Neural cell (in vitro differentiated cells): Measurements from ENCODE around the gene MCM9. TPM values are rescaled to one million over a fixed set of nuclear protein-coding genes. Genes with fewer than 3 reads are reported as not detected.

ENCODE experiments used
- H2AFZ ChIP-seq: fragments of 200-600, 300-800 bp; sonication (generic), shearing (Covaris generic); 2 replicates; pipeline ENCODE4 v1.6.0; 2014; ENCODE audit warnings: low read depth, mild to moderate bottlenecking, antibody characterized with exemption, low read length, moderate library complexity
- H3F3A ChIP-seq: fragments of 200-600 bp; shearing (Covaris generic); 2 replicates; pipeline ENCODE4 v1.6.1; 2016; ENCODE audit warnings: mild to moderate bottlenecking, moderate library complexity, mixed read lengths, antibody characterized with exemption, low read length; ENCODE audit not compliant: insufficient read depth, poor library complexity, severe bottlenecking
- H3K27ac ChIP-seq: fragments of 200-600, 300-800 bp; sonication (generic), shearing (Covaris generic); 2 replicates; pipeline ENCODE4 v1.5.1; 2014; ENCODE audit warnings: mild to moderate bottlenecking, low read length, moderate library complexity
- H3K27me3 ChIP-seq: fragments of 300-800, 200-600 bp; sonication (generic), shearing (Covaris generic); 2 replicates; pipeline ENCODE4 v1.6.0; 2014; ENCODE audit warnings: mild to moderate bottlenecking, low read depth, low read length, moderate library complexity; ENCODE audit not compliant: insufficient read depth
- H3K36me3 ChIP-seq: fragments of 300-800, 200-600 bp; sonication (generic), shearing (Covaris generic); 2 replicates; pipeline ENCODE4 v1.5.1; 2014; ENCODE audit warnings: mild to moderate bottlenecking, antibody characterized with exemption, low read length, moderate library complexity; ENCODE audit not compliant: insufficient read depth
- H3K4me2 ChIP-seq: fragments of 300-800, 200-600 bp; sonication (generic), shearing (Covaris generic); 2 replicates; pipeline ENCODE4 v1.6.0; 2014; ENCODE audit warnings: mild to moderate bottlenecking, low read length
- H3K4me3 ChIP-seq: fragments of 300-800, 200-600 bp; sonication (generic), shearing (Covaris generic); 2 replicates; pipeline ENCODE4 v1.5.1; 2014; ENCODE audit warnings: mild to moderate bottlenecking, low read length, moderate library complexity
- H3K79me2 ChIP-seq: fragments of 200-600 bp; shearing (Covaris generic); replicated peaks from 2 replicates; pipeline ENCODE4 v1.6.0; 2014; ENCODE audit warnings: mild to moderate bottlenecking, low read length, moderate library complexity; ENCODE audit not compliant: insufficient read depth
- H3K9ac ChIP-seq: fragments of 300-800, 200-600 bp; sonication (generic), shearing (Covaris generic); 2 replicates; pipeline ENCODE4 v1.6.1; 2016; ENCODE audit warnings: mild to moderate bottlenecking, low read length, mixed read lengths
- H3K9me2 ChIP-seq: fragments of 200-600 bp; shearing (Covaris generic); 2 replicates; pipeline ENCODE4 v1.6.1; 2016; ENCODE audit warnings: mild to moderate bottlenecking, low read length, mixed read lengths; ENCODE audit not compliant: insufficient read depth
- H3K9me3 ChIP-seq: fragments of 200-600, 300-800 bp; sonication (generic), shearing (Covaris generic); 2 replicates; pipeline ENCODE4 v1.6.1; 2016; ENCODE audit warnings: mild to moderate bottlenecking, mixed run types, low read length, moderate library complexity, mixed read lengths
- H4K20me1 ChIP-seq: fragments of 200-600 bp; shearing (Covaris generic); 2 replicates; pipeline ENCODE4 v1.6.1; 2016; ENCODE audit warnings: mild to moderate bottlenecking, mixed run types; ENCODE audit not compliant: insufficient read depth
- EP300 ChIP-seq: fragments of 450-650 bp; conservative IDR thresholded peaks from 2 replicates; pipeline ENCODE4 v1.6.1; 2014; ENCODE audit warnings: antibody characterized with exemption, mild to moderate bottlenecking, moderate library complexity; ENCODE audit not compliant: poor library complexity, severe bottlenecking
- EZH2 ChIP-seq: fragments of 200-600, 300-800 bp; shearing (Covaris generic), sonication (generic); IDR thresholded peaks from 2 replicates; pipeline ENCODE4 v1.6.1; 2014; ENCODE audit warnings: antibody characterized with exemption, low read length, borderline replicate concordance, mild to moderate bottlenecking; ENCODE audit not compliant: insufficient read depth, poor library complexity, severe bottlenecking
- MXI1 ChIP-seq: fragments of 450-650 bp; conservative IDR thresholded peaks from 2 replicates; pipeline ENCODE4 v1.6.1; 2014; ENCODE audit warnings: antibody characterized with exemption, mild to moderate bottlenecking; ENCODE audit not compliant: poor library complexity, severe bottlenecking
- POLR2AphosphoS5 ChIP-seq: IDR thresholded peaks from 2 replicates; pipeline ENCODE4 v1.6.1; 2012
- RAD21 ChIP-seq: fragments of 450-650 bp; conservative IDR thresholded peaks from 2 replicates; pipeline ENCODE4 v1.6.1; 2014; ENCODE audit warnings: antibody characterized with exemption, mild to moderate bottlenecking, moderate library complexity
- REST ChIP-seq: IDR thresholded peaks from 2 replicates; pipeline ENCODE4 v1.6.1; 2012; ENCODE audit warnings: borderline replicate concordance
- SMC3 ChIP-seq: fragments of 450-650 bp; conservative IDR thresholded peaks from 2 replicates; pipeline ENCODE4 v1.6.1; 2014; ENCODE audit warnings: antibody characterized with exemption, mild to moderate bottlenecking, moderate library complexity; ENCODE audit not compliant: poor library complexity
- polyA plus RNA-seq: library from polyadenylated mRNA; depleted of rRNA; stranded (reverse); fragments of >200 nt; gene quantifications from 2 replicates; pipeline ENCODE4 v1.2.3, GENCODE V29; 2014
- TF ChIP-seq, protein P1 (sequence below): fragments of 450-650 bp; IDR thresholded peaks from 2 replicates; pipeline ENCODE4 v1.5.1; 2014; ENCODE audit warnings: antibody characterized with exemption, mild to moderate bottlenecking, moderate library complexity; ENCODE audit not compliant: poor library complexity, severe bottlenecking

MCM9 gene
- polyA plus RNA-seq, 1 donor from 2014 or later, result 7.8 TPM

- H3K27me3 ChIP-seq, result no peaks in the 10 kb centered on the region
- no peaks in the 10 kb centered on the region for H3K79me2 ChIP-seq
- TF ChIP-seq POLR2AphosphoS5, result no peak
- TF ChIP-seq EP300, result no peak
- no peak for TF ChIP-seq RAD21
- TF ChIP-seq, protein P1, sequence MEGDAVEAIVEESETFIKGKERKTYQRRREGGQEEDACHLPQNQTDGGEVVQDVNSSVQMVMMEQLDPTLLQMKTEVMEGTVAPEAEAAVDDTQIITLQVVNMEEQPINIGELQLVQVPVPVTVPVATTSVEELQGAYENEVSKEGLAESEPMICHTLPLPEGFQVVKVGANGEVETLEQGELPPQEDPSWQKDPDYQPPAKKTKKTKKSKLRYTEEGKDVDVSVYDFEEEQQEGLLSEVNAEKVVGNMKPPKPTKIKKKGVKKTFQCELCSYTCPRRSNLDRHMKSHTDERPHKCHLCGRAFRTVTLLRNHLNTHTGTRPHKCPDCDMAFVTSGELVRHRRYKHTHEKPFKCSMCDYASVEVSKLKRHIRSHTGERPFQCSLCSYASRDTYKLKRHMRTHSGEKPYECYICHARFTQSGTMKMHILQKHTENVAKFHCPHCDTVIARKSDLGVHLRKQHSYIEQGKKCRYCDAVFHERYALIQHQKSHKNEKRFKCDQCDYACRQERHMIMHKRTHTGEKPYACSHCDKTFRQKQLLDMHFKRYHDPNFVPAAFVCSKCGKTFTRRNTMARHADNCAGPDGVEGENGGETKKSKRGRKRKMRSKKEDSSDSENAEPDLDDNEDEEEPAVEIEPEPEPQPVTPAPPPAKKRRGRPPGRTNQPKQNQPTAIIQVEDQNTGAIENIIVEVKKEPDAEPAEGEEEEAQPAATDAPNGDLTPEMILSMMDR, result no peak
- TF ChIP-seq SMC3, result no peak
- no peak for TF ChIP-seq EZH2
- no peak overlapping the region for H3K4me2 ChIP-seq
- H2AFZ ChIP-seq, result no peak overlapping the region
- no peaks in the 10 kb centered on the region for H3K36me3 ChIP-seq
- no peaks in the 10 kb centered on the region for H3F3A ChIP-seq
- H3K4me3 ChIP-seq, result no peak overlapping the region
- H3K9me2 ChIP-seq, result no peaks in the 10 kb centered on the region
- no peaks in the 10 kb centered on the region for H4K20me1 ChIP-seq
- H3K9me3 ChIP-seq, result no peaks in the 10 kb centered on the region
- H3K9ac ChIP-seq, result no peak overlapping the region
- no peak overlapping the region for H3K27ac ChIP-seq
These were observed 159.6 kb downstream of the MCM9 start for GRCh38 chr6:118775381-118775780.

DNA sequence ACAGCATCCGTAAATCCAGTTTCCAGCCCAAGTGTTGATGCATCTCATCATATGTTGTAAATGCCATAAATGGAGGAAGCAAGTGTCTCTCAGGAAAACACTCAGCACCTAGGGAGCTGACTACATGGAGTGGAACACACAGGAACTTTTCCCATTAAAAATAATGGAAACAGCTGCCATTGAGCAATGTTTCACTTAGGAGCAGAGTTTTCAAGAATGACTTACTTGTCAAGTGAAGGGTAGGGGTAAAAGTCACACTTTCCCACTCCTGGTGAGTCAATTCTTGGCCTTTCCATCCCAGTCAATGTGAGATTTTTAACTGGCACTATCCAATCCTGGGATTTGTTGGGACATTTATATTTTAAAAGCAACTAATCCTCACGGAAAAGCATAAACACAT lies 160.4 kb downstream of the MCM9 start:
- Histone ChIP-seq H4K20me1 (no peaks in the 10 kb centered on the region), H3K27me3 (no peaks in the 10 kb centered on the region), H3K79me2 (no peaks in the 10 kb centered on the region), H2AFZ (no peak overlapping the region), H3K36me3 (no peaks in the 10 kb centered on the region), H3K4me3 (no peak overlapping the region), H3K4me2 (no peak overlapping the region), H3K9me2 (no peaks in the 10 kb centered on the region), H3F3A (no peaks in the 10 kb centered on the region), H3K27ac (no peak overlapping the region), H3K9ac (no peak overlapping the region), H3K9me3 (no peaks in the 10 kb centered on the region)
- no peak for TF ChIP-seq RAD21
- no peak for TF ChIP-seq SMC3
- no peak for TF ChIP-seq POLR2AphosphoS5
- TF ChIP-seq, protein P1, result no peak

GRCh38 chr6:118772886-118773285 lies 162.1 kb downstream of the MCM9 start:
- Histone ChIP-seq H3K9me3 (no peaks in the 10 kb centered on the region), H3K9ac (no peak overlapping the region), H3K4me2 (no peak overlapping the region), H3K27me3 (no peaks in the 10 kb centered on the region), H3K9me2 (no peaks in the 10 kb centered on the region), H3K36me3 (no peaks in the 10 kb centered on the region), H4K20me1 (no peaks in the 10 kb centered on the region), H3K4me3 (no peak overlapping the region), H3K79me2 (no peaks in the 10 kb centered on the region), H3F3A (no peaks in the 10 kb centered on the region), H2AFZ (no peak overlapping the region), H3K27ac (no peak overlapping the region)
- TF ChIP-seq MXI1, result no peak
- no peak for TF ChIP-seq EP300
- TF ChIP-seq EZH2, result no peak
- TF ChIP-seq POLR2AphosphoS5, result no peak
- TF ChIP-seq SMC3, result no peak
- TF ChIP-seq REST, result no peak
